GM23338 (cell line): ENCODE results near the gene L3MBTL4. TPM values are rescaled to one million over a fixed set of nuclear protein-coding genes. Genes with fewer than 3 reads are reported as not detected.

Experiments
- ATAC-seq: fragments of 200-7000 bp; cut with Tn5 transposase; 3 replicates; pipeline ENCODE4 v1.9.1; 2020
- DNase-seq: peaks from one replicate; pipeline ENCODE4 v3.0.0-alpha.2; 2015; ENCODE audit warnings: low spot score
- H2AFZ ChIP-seq: fragments of 200-600 bp; sonication (generic); 2 replicates; pipeline ENCODE4 v1.8.0; 2016; ENCODE audit warnings: antibody characterized with exemption, mild to moderate bottlenecking, moderate library complexity
- H3F3A ChIP-seq: fragments of 200-600 bp; sonication (generic); replicated peaks from 2 replicates; pipeline ENCODE4 v1.8.0; 2017; ENCODE audit warnings: antibody characterized with exemption, mixed run types, low read depth
- H3K27ac ChIP-seq: fragments of 200-600 bp; sonication (generic); 2 replicates; pipeline ENCODE4 v1.6.1; 2016; ENCODE audit warnings: low read depth
- H3K27me3 ChIP-seq: fragments of 200-600 bp; sonication (generic); 2 replicates; pipeline ENCODE4 v1.8.0; 2016; ENCODE audit warnings: mild to moderate bottlenecking, mixed run types, moderate library complexity; ENCODE audit not compliant: insufficient read depth
- H3K36me3 ChIP-seq: fragments of 200-600 bp; sonication (generic); 2 replicates; pipeline ENCODE4 v1.8.0; 2016; ENCODE audit warnings: mild to moderate bottlenecking; ENCODE audit not compliant: insufficient read depth
- H3K4me1 ChIP-seq: fragments of 200-600 bp; sonication (generic); 2 replicates; pipeline ENCODE4 v1.8.0; 2016; ENCODE audit warnings: mild to moderate bottlenecking, moderate library complexity; ENCODE audit not compliant: insufficient read depth
- H3K4me2 ChIP-seq: fragments of 200-600 bp; sonication (generic); 2 replicates; pipeline ENCODE4 v1.7.1; 2017; ENCODE audit warnings: mixed run types
- H3K4me3 ChIP-seq: fragments of 200-600 bp; sonication (generic); 2 replicates; pipeline ENCODE4 v1.6.1; 2016; ENCODE audit warnings: mixed run types
- H3K79me2 ChIP-seq: fragments of 200-600 bp; sonication (generic); replicated peaks from 2 replicates; pipeline ENCODE4 v1.8.0; 2017; ENCODE audit warnings: mild to moderate bottlenecking; ENCODE audit not compliant: insufficient read depth
- H3K9me2 ChIP-seq: fragments of 200-600 bp; sonication (generic); 2 replicates; pipeline ENCODE4 v1.8.0; 2017; ENCODE audit not compliant: insufficient read depth
- H4K20me1 ChIP-seq: fragments of 200-600 bp; sonication (generic); replicated peaks from 2 replicates; pipeline ENCODE4 v1.8.0; 2017; ENCODE audit warnings: mild to moderate bottlenecking; ENCODE audit not compliant: insufficient read depth
- H3K27ac Mint-ChIP-seq: 2 replicates; pipeline ENCODE4 v1.8.0; 2020; ENCODE audit warnings: inconsistent platforms, mild to moderate bottlenecking, moderate library complexity, mixed read lengths
- H3K27me3 Mint-ChIP-seq: 3 replicates; pipeline ENCODE4 v1.8.0; 2022; ENCODE audit warnings: low read depth, mild to moderate bottlenecking, moderate library complexity, mixed read lengths, inconsistent platforms; ENCODE audit not compliant: insufficient read depth, poor library complexity
- H3K36me3 Mint-ChIP-seq: 3 replicates; pipeline ENCODE4 v1.8.0; 2021; ENCODE audit warnings: low read depth, mild to moderate bottlenecking, inconsistent platforms, moderate library complexity, mixed read lengths
- H3K4me1 Mint-ChIP-seq: 3 replicates; pipeline ENCODE4 v1.8.0; 2020; ENCODE audit warnings: mild to moderate bottlenecking, inconsistent platforms, mixed read lengths
- H3K4me3 Mint-ChIP-seq: 3 replicates; pipeline ENCODE4 v1.8.0; 2021; ENCODE audit warnings: moderate library complexity, mild to moderate bottlenecking, inconsistent platforms, mixed read lengths
- H3K9me3 Mint-ChIP-seq: 3 replicates; pipeline ENCODE4 v1.8.0; 2020; ENCODE audit warnings: moderate library complexity, mild to moderate bottlenecking, inconsistent platforms, mixed read lengths
- CREB1 ChIP-seq: fragments of 250-450 bp; sonication (Bioruptor Pico); IDR thresholded peaks from 2 replicates; pipeline ENCODE4 v1.5.0; 2020; ENCODE audit warnings: low read depth, mild to moderate bottlenecking, moderate library complexity
- EZH2 ChIP-seq: fragments of 200-600 bp; sonication (generic); IDR thresholded peaks from one replicate; pipeline ENCODE4 v1.8.0; 2017; ENCODE audit warnings: antibody characterized with exemption, mild to moderate bottlenecking, low read depth; ENCODE audit not compliant: unreplicated experiment
- JUNB ChIP-seq: IDR thresholded peaks from one replicate; pipeline ENCODE4 v1.6.1; 2016; ENCODE audit warnings: antibody characterized with exemption; ENCODE audit not compliant: unreplicated experiment
- NANOG ChIP-seq: IDR thresholded peaks from 2 replicates; pipeline ENCODE4 v1.6.1; 2016; ENCODE audit warnings: antibody characterized with exemption, borderline replicate concordance
- POLR2AphosphoS5 ChIP-seq: IDR thresholded peaks from 2 replicates; pipeline ENCODE4 v1.6.1; 2016; ENCODE audit warnings: antibody characterized with exemption, low read depth
- STAT1 ChIP-seq: IDR thresholded peaks from one replicate; pipeline ENCODE4 v1.6.1; 2016; ENCODE audit warnings: antibody characterized with exemption; ENCODE audit not compliant: unreplicated experiment
- ZNF114 ChIP-seq: fragments of 250-450 bp; sonication (Bioruptor Pico); IDR thresholded peaks from 2 replicates; pipeline ENCODE4 v1.5.0; 2020; ENCODE audit warnings: mild to moderate bottlenecking, moderate library complexity
- ZNF331 ChIP-seq: fragments of 250-450 bp; sonication (Bioruptor Pico); IDR thresholded peaks from 2 replicates; pipeline ENCODE4 v1.5.0; 2020; ENCODE audit warnings: low read depth, mild to moderate bottlenecking, moderate library complexity
- polyA plus RNA-seq: library from polyadenylated mRNA; unstranded; fragments of >200 nt; fragmentation: Nextera tagmentation; extraction: Ambion mirVana; gene quantifications from 2 replicates; pipeline ENCODE4 v1.2.1, GENCODE V29; 2016
- total RNA-seq: library from RNA; depleted of rRNA; stranded (reverse); fragments of >200 nt; shearing (Covaris generic); gene quantifications from 2 replicates; pipeline ENCODE4 v1.2.3, GENCODE V29; 2014
- TF ChIP-seq, protein P1 (sequence below): fragments of 250-450 bp; sonication (Bioruptor Pico); IDR thresholded peaks from 2 replicates; pipeline ENCODE4 v1.5.0; 2020; ENCODE audit warnings: mild to moderate bottlenecking, moderate library complexity
- TF ChIP-seq, protein P2 (sequence below), 2 experiments: fragments of 200-600 bp in 1 of 2; sonication (generic) in 1 of 2; conservative IDR thresholded peaks; 2 replicates each; pipeline versions ENCODE4 v1.5.1 to v1.6.1; 2016 to 2017; ENCODE audit warnings: antibody characterized with exemption in 2 of 2, low read depth in 2 of 2, mild to moderate bottlenecking in 2 of 2, moderate library complexity in 1 of 2
- TF ChIP-seq, protein P3 (sequence below): IDR thresholded peaks from one replicate; pipeline ENCODE4 v1.6.1; 2018; ENCODE audit warnings: antibody characterized with exemption; ENCODE audit not compliant: unreplicated experiment
- TF ChIP-seq, protein P4 (sequence below): IDR thresholded peaks from 2 replicates; pipeline ENCODE4 v1.6.1; 2016; ENCODE audit warnings: antibody characterized with exemption

L3MBTL4 gene
- total and polyA plus RNA-seq, 2 experiments from 2014 or later, result 0.48 to 2.8 TPM

DNA sequence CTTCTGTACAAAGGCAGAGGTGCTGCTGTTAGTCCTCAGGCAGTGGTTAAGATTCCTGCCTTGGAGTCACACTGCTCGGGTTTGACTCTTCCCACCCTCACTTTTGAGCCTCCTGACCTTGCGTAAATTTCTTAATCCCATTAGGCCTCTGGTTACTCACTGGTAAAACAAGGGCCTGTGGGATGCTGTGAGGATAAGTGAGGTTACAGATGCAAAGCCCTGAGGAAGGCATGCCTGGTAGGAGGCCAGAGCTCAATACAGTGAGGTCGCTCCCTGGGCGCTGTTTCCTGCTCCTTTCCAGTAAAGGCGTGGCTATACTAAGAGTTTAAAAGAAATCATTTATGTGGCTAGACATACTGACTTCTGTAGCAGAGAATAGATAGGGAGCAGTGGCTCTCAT lies 391.9 kb downstream of the L3MBTL4 start:
- Histone ChIP-seq H3F3A (no peaks in the 10 kb centered on the region), H3K27me3 (no peaks in the 10 kb centered on the region), H3K36me3 (no peaks in the 10 kb centered on the region), H2AFZ (no peak overlapping the region), H3K27ac (no peak overlapping the region), H4K20me1 (no peaks in the 10 kb centered on the region), H3K79me2 (no peaks in the 10 kb centered on the region), H3K4me3 (no peak overlapping the region), H3K9me2 (peaks cover 6% of the 10 kb centered on the region; the same call in 1 of the 2 replicates), H3K4me1 (peaks cover 12% of the 10 kb centered on the region; the same call in 1 of the 2 replicates), H3K4me2 (no peak overlapping the region)
- TF ChIP-seq POLR2AphosphoS5, result no peak
- no peak for TF ChIP-seq ZNF114 (CRISPR knock-in tag)
- TF ChIP-seq, protein P1, sequence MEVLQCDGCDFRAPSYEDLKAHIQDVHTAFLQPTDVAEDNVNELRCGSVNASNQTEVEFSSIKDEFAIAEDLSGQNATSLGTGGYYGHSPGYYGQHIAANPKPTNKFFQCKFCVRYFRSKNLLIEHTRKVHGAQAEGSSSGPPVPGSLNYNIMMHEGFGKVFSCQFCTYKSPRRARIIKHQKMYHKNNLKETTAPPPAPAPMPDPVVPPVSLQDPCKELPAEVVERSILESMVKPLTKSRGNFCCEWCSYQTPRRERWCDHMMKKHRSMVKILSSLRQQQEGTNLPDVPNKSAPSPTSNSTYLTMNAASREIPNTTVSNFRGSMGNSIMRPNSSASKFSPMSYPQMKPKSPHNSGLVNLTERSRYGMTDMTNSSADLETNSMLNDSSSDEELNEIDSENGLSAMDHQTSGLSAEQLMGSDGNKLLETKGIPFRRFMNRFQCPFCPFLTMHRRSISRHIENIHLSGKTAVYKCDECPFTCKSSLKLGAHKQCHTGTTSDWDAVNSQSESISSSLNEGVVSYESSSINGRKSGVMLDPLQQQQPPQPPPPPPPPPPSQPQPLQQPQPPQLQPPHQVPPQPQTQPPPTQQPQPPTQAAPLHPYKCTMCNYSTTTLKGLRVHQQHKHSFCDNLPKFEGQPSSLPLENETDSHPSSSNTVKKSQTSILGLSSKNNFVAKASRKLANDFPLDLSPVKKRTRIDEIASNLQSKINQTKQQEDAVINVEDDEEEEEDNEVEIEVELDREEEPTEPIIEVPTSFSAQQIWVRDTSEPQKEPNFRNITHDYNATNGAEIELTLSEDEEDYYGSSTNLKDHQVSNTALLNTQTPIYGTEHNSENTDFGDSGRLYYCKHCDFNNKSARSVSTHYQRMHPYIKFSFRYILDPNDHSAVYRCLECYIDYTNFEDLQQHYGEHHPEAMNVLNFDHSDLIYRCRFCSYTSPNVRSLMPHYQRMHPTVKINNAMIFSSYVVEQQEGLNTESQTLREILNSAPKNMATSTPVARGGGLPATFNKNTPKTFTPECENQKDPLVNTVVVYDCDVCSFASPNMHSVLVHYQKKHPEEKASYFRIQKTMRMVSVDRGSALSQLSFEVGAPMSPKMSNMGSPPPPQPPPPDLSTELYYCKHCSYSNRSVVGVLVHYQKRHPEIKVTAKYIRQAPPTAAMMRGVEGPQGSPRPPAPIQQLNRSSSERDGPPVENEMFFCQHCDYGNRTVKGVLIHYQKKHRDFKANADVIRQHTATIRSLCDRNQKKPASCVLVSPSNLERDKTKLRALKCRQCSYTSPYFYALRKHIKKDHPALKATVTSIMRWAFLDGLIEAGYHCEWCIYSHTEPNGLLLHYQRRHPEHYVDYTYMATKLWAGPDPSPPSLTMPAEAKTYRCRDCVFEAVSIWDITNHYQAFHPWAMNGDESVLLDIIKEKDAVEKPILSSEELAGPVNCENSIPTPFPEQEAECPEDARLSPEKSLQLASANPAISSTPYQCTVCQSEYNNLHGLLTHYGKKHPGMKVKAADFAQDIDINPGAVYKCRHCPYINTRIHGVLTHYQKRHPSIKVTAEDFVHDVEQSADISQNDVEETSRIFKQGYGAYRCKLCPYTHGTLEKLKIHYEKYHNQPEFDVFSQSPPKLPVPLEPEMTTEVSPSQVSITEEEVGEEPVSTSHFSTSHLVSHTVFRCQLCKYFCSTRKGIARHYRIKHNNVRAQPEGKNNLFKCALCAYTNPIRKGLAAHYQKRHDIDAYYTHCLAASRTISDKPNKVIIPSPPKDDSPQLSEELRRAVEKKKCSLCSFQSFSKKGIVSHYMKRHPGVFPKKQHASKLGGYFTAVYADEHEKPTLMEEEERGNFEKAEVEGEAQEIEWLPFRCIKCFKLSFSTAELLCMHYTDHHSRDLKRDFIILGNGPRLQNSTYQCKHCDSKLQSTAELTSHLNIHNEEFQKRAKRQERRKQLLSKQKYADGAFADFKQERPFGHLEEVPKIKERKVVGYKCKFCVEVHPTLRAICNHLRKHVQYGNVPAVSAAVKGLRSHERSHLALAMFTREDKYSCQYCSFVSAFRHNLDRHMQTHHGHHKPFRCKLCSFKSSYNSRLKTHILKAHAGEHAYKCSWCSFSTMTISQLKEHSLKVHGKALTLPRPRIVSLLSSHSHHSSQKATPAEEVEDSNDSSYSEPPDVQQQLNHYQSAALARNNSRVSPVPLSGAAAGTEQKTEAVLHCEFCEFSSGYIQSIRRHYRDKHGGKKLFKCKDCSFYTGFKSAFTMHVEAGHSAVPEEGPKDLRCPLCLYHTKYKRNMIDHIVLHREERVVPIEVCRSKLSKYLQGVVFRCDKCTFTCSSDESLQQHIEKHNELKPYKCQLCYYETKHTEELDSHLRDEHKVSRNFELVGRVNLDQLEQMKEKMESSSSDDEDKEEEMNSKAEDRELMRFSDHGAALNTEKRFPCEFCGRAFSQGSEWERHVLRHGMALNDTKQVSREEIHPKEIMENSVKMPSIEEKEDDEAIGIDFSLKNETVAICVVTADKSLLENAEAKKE, result no peak
- TF ChIP-seq STAT1, result no peak
- TF ChIP-seq, protein P2, sequence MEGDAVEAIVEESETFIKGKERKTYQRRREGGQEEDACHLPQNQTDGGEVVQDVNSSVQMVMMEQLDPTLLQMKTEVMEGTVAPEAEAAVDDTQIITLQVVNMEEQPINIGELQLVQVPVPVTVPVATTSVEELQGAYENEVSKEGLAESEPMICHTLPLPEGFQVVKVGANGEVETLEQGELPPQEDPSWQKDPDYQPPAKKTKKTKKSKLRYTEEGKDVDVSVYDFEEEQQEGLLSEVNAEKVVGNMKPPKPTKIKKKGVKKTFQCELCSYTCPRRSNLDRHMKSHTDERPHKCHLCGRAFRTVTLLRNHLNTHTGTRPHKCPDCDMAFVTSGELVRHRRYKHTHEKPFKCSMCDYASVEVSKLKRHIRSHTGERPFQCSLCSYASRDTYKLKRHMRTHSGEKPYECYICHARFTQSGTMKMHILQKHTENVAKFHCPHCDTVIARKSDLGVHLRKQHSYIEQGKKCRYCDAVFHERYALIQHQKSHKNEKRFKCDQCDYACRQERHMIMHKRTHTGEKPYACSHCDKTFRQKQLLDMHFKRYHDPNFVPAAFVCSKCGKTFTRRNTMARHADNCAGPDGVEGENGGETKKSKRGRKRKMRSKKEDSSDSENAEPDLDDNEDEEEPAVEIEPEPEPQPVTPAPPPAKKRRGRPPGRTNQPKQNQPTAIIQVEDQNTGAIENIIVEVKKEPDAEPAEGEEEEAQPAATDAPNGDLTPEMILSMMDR (conservative IDR thresholded peaks at IDR 0.05; ENCODE audit: low read depth in 2 of 2), result no peak
- TF ChIP-seq, protein P3, sequence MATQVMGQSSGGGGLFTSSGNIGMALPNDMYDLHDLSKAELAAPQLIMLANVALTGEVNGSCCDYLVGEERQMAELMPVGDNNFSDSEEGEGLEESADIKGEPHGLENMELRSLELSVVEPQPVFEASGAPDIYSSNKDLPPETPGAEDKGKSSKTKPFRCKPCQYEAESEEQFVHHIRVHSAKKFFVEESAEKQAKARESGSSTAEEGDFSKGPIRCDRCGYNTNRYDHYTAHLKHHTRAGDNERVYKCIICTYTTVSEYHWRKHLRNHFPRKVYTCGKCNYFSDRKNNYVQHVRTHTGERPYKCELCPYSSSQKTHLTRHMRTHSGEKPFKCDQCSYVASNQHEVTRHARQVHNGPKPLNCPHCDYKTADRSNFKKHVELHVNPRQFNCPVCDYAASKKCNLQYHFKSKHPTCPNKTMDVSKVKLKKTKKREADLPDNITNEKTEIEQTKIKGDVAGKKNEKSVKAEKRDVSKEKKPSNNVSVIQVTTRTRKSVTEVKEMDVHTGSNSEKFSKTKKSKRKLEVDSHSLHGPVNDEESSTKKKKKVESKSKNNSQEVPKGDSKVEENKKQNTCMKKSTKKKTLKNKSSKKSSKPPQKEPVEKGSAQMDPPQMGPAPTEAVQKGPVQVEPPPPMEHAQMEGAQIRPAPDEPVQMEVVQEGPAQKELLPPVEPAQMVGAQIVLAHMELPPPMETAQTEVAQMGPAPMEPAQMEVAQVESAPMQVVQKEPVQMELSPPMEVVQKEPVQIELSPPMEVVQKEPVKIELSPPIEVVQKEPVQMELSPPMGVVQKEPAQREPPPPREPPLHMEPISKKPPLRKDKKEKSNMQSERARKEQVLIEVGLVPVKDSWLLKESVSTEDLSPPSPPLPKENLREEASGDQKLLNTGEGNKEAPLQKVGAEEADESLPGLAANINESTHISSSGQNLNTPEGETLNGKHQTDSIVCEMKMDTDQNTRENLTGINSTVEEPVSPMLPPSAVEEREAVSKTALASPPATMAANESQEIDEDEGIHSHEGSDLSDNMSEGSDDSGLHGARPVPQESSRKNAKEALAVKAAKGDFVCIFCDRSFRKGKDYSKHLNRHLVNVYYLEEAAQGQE, result no peak
- TF ChIP-seq NANOG, result no peak
- TF ChIP-seq, protein P4, sequence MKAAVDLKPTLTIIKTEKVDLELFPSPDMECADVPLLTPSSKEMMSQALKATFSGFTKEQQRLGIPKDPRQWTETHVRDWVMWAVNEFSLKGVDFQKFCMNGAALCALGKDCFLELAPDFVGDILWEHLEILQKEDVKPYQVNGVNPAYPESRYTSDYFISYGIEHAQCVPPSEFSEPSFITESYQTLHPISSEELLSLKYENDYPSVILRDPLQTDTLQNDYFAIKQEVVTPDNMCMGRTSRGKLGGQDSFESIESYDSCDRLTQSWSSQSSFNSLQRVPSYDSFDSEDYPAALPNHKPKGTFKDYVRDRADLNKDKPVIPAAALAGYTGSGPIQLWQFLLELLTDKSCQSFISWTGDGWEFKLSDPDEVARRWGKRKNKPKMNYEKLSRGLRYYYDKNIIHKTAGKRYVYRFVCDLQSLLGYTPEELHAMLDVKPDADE, result no peak
- no peak for TF ChIP-seq JUNB
- TF ChIP-seq EZH2, result no peak
- no peak for TF ChIP-seq ZNF331 (CRISPR knock-in tag)
- no peak for TF ChIP-seq CREB1
- Mint-ChIP-seq H3K9me3 (no peaks in the 10 kb centered on the region), H3K27ac (0 out of 2 replicates have a peak overlapping the region, but pooled peaks have one; percentile 19), H3K4me3 (no peak overlapping the region), H3K27me3 (no peaks in the 10 kb centered on the region), H3K36me3 (no peaks in the 10 kb centered on the region), H3K4me1 (peaks cover 17% of the 10 kb centered on the region)
- peak; percentile 99 for ATAC-seq
- DNase-seq, result peak; percentile 44
